Head of caudate nucleus (tissue), 42 donors: ENCODE measurements around the gene CMKLR1.

ENCODE experiments used
- DNase-seq, 42 donors: peaks; one replicate each; pipeline versions ENCODE4 v3.0.0 to v3.0.0-alpha.2; 2020 to 2021; ENCODE audit warnings: mixed read lengths in 7 of 42
- intact Hi-C: fragments of 100-400 bp; cut with DNase I; formaldehyde crosslinking; loops from one replicate; pipeline ENCODE4 v1.15.0; 2022

CMKLR1 gene

GRCh38 chr12:108307006-108307405 lies 32.1 kb downstream of the CMKLR1 start:
- DNase-seq: peak in 22 of 42 donors; percentile 17 to 66 (median 36)
- intact Hi-C loops: no loop called here

- DNase-seq: no peak
- intact Hi-C loops: no loop called here
These were observed 32.6 kb downstream of the CMKLR1 start for GRCh38 chr12:108306506-108306905.

DNA sequence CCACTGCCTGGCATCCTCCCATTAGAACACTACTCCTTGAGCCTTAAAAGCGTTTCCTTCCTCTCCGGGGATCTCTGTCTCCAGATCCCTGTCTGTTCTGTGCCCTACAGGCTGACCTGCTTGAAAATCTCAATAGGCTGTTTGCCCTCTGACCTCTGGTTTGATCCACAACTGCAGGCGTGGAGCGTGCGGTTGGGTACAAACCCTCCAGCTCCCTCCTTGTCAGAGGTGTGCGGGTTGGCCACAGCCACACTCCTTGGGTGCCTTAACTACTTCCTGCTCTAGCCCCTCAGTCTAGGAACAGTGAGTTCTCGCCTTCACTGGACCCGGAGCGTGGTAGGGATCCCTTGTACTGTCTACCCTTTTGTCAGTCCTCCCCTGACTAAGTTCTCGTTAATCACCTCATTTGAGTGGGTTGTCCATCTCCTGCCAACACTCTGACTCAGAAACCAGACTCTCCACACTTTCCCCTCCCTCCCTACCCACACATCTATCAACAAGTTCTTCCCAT lies 33.1 kb downstream of the CMKLR1 start:
- intact Hi-C loops: no loop called here
- DNase-seq: no peak

DNA sequence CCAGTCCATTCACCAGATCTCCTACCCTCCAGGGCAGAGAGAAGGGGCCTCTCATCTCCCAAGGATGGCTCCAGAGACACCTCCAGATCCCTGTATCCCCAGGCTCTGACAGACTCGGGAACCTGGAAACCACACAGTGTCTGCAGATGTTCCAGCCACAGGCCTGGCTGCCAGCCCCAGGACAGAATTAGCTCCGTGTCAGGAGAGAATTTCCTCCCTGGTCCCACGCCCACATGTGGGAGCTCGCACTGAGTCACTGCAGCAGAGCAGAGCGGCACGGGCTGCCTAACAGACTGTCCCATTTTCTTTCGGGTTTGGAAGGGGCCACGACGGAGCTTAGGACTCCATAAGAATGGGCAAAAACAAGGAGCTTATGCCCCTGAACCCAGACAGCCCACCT lies 33.6 kb downstream of the CMKLR1 start:
- intact Hi-C loops: no loop called here
- peak; percentile 23 to 92 (median 73) for DNase-seq

GRCh38 chr12:108304633-108305032 lies 34.5 kb downstream of the CMKLR1 start:
- intact Hi-C loops: no loop called here
- no peak for DNase-seq

DNA sequence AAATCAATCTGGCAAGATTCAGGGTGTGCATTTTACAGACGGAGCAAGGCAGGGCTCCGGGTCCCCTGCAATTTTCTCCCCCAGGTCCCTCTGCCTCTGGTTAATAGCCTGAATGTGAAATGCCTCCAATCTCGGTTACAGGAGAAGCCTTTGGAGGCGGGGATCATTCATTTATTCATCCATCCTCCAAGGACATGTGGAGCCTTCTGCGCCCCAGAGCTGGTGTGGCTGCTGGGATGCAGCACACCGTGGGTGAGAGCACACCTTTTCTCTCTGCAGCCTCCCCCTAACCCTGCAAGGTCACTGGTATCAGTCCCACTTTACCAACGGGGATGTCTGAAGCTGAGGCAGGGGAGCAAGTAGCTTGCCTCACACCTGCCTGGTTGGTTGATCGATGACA lies 35.4 kb downstream of the CMKLR1 start:
- intact Hi-C loops: no loop called here
- no peak for DNase-seq

DNA sequence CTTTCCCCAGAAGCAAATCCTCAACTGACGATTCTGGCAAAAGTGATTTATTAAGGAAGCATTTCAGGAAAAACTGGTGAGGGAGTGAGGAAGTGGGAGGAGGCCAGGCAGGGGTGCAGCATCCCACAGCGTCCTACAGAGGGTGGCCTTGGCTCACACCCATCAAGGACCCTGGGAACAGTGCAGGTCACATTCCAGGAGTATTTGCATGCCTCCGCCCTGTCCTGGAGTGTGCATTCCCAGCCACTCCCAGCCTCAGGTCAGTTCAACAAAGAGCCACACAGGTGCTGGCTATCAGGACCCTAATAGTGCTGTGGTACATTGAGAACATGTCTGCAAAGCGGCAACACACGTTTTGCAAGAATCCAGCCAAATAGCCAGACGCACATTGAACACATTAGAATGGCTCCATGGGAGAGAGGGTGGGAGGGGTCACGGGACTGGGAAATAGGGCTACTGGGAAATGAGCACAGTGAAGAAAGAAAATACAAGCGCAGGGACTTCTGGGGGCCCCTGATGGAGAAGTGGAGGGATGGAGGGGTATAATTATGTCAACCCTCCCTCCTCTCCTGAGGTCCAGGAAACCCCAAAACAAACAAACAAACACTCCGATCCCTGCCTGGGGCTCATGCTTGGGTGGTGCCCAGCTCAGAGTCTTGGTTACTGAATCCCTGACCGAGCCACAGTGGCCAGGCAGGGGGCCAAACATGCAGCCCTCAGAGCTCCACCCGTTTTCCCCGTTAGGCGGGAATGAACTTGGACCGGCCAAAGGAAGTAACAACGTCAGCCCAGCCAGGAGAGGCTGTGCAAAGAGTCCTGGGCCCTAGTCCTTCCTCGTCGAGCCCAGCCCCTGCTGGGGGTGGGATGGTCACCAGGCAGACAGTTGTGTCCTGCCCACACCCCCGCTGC lies 36.5 kb downstream of the CMKLR1 start:
- DNase-seq: peak in 2 of 42 donors; percentile 47 to 54

DNA sequence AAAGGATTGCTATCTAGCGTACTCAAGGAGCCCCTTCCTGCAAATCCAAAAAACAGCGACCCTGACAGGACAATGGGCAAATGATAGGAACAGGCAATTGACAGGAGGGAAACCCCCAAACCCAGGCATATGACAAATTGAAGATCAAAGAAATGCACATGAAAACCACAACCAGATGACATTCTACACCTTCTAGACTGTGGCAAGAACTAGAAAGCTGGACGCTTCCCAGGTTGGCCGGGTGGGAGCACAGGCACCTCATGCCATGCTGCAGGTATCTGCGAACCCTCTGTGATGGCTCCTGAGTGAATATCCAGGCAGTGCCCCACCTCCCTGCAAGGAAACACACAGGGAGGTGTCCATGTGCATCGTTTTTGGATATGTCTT lies 37.1 kb downstream of the CMKLR1 start:
- no peak for DNase-seq
- intact Hi-C loops: no loop called here

More for the DNA sequence above, 36.5 kb downstream of the CMKLR1 start:
- intact Hi-C loops: no loop called here

DNA sequence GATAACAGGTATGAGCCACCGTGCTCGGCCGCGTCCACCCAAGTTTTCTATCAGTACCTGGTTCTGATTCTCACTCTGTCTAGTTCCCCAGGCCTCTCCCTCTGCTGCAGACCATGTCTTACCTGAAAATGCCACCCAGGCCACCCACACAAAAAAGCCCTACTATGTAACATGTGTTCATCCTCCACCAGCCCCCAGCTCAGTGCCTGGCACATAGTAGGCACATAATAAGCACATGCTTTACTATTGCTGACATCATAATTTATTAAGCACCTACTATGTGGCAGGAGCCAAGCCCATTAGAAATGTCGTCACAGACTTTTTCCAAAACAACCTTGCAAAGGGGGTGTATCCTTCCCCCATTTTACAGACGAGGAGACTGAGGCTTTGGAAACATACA lies 37.8 kb downstream of the CMKLR1 start:
- DNase-seq: no peak
- intact Hi-C loops: no loop called here

GRCh38 chr12:108299980-108300696 lies 39.0 kb downstream of the CMKLR1 start:
- no peak for DNase-seq

GRCh38 chr12:108299516-108299915 lies 39.6 kb downstream of the CMKLR1 start:
- intact Hi-C loops: no loop called here
- no peak for DNase-seq

More at GRCh38 chr12:108299980-108300696, 39.0 kb downstream of the CMKLR1 start:
- intact Hi-C loops: no loop called here

DNA sequence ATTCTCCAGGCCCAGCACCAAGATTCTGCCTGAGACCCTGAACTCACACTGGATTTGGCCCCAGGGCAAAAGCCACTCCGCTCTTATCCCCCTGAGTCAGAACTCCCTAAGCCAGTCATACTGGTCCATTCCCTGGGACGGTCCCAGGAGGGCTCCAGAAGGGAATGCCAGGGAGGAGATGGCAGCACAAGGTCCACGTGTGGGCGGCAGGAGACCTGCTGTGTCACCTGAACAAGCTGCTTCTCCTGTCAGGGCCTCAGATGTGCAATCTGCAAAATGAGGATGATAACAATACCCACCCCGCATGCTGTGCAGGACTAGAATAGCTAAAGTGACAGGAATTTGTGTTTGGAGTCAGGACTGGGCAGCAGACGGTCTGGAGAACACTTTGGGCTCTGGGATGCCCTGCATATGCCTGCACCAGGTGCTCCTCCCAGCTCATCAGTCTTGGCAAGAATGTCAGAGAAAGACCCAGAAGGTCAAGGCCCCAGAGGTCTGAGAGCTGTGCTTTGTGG lies 40.3 kb downstream of the CMKLR1 start:
- intact Hi-C loops: no loop called here
- no peak for DNase-seq

- intact Hi-C loops: no loop called here
- DNase-seq: no peak
These were observed 41.0 kb downstream of the CMKLR1 start for GRCh38 chr12:108297895-108298760.

DNA sequence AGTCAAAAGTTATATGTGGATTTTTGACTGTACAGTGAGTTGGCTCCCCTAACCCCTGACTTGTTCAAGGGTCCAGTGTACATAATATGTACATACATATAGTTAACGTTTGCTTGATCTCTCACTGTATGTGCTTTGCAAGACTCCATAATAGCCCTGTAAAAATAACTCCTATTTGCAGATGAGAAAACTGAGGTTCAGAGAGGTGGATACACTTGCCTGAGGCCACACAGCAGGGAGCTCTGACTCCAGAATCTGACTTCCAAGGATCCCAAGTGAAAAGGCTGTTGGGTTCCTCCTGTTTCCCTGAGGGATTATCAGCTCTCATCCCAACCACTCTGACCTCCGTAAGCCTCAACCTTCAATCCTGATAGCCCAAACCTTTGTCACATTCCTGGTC lies 41.7 kb downstream of the CMKLR1 start:
- DNase-seq: no peak

DNA sequence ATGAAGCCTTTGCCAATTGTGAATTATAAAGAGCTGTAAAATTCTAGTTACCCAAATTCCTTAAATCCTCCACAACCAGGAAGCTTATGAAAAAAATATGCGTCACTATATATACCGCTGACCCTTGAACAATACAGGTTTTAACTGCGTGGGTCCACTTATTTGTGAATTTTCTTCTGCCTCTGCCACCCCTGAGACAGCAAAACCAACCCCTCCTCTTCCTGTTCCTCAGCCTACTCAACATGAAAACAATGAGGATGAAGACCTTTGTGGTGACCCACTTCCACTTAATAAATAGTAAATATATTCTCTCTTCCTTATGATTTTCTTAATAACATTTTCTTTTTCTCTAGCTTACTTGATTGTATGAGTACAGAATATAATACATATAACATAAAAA lies 42.2 kb downstream of the CMKLR1 start:
- intact Hi-C loops: no loop called here

More for the DNA sequence above, 41.7 kb downstream of the CMKLR1 start:
- intact Hi-C loops: no loop called here

DNA sequence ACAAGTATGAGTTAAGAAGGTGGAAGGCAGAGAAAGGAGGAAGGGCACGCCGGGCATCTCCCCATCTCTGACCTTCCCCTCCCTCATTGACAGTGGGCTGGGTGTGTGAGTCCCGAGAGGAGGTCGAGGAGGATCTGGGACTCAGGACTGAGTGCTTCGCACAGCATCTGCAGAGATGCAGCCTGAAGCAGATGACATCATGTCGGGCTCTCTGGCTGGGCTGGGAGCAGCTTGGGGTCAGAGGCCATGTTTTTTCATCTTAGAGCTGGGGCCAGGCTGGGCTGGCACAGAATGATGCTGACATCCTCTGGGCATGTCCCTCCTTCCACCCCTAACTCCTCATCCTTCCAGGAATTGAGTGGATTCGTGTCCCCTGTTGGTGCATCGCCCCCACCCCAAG lies 43.5 kb downstream of the CMKLR1 start:
- intact Hi-C loops: no loop called here
- DNase-seq: no peak

More for the DNA sequence above, 42.2 kb downstream of the CMKLR1 start:
- no peak for DNase-seq

GRCh38 chr12:108289350-108290161 lies 49.6 kb downstream of the CMKLR1 start:
- DNase-seq: peak in 7 of 42 donors; percentile 12 to 46 (median 32)
- intact Hi-C loops: no loop called here

DNA sequence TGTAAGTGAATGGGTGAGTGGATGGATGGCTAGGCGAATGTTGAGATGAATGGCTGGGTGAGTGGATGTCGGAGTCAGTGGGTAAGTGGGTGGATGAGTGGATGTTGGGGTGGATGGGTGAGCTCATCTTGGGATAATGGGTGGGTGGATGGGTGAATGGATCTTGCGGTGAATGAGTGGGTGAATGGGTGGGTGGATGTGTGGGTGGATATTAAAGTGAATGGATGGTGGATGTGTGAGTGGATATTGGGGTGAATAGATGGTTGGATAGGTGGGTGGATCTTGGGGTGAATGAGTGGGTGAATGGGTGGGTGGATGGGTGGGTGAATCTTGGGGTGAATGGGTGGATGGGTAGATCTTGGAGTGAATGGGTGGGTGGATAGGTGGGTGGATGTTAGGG lies 51.9 kb downstream of the CMKLR1 start:
- DNase-seq: no peak
- intact Hi-C loops: no loop called here
